Keratinocyte (primary cell): ENCODE results near the gene MIDN. TPM values are rescaled to one million over a fixed set of nuclear protein-coding genes. Genes with fewer than 3 reads are reported as not detected.

ENCODE experiments used
- DNase-seq: peaks from one replicate; pipeline ENCODE4 v3.0.0-alpha.2; 2011; ENCODE audit warnings: low read depth, missing footprints, low spot score
- FAIRE-seq: peaks from 2 replicates; lab custom pipeline; 2011; peaks lifted over from hg19 to GRCh38; lab: Jason Lieb, UNC
- H2AFZ ChIP-seq: 2 replicates; pipeline ENCODE4 v1.6.0; 2012; ENCODE audit warnings: low read length, control low read depth, inconsistent platforms; ENCODE audit not compliant: control insufficient read depth
- H3K27ac ChIP-seq: 2 replicates; pipeline ENCODE4 v1.5.1; 2011; ENCODE audit warnings: low read length; ENCODE audit not compliant: control insufficient read depth, insufficient read depth
- H3K27me3 ChIP-seq: 3 replicates; pipeline ENCODE4 v1.6.0; 2011; ENCODE audit warnings: low read length; ENCODE audit not compliant: control insufficient read depth, insufficient read depth; ENCODE audit errors: extremely low read depth
- H3K36me3 ChIP-seq, 2 experiments: 2 replicates in 1 of 2; 3 replicates in 1 of 2; pipeline ENCODE4 v1.5.1; 2011; ENCODE audit warnings: low read length in 2 of 2, mild to moderate bottlenecking in 1 of 2; ENCODE audit not compliant: control insufficient read depth in 2 of 2, insufficient read depth in 2 of 2; ENCODE audit errors: extremely low read depth in 1 of 2
- H3K4me1 ChIP-seq: 3 replicates; pipeline ENCODE4 v1.5.1; 2011; ENCODE audit warnings: low read length; ENCODE audit not compliant: control insufficient read depth, insufficient read depth; ENCODE audit errors: extremely low read depth
- H3K4me2 ChIP-seq: 3 replicates; pipeline ENCODE4 v1.6.0; 2011; ENCODE audit warnings: low read depth, low read length; ENCODE audit not compliant: control insufficient read depth, insufficient read depth; ENCODE audit errors: extremely low read depth
- H3K4me3 ChIP-seq, 3 experiments: fragments of 200-600 bp in 1 of 3; sonication (generic) in 1 of 3; 2 replicates in 2 of 3; 3 replicates in 1 of 3; pipeline ENCODE4 v1.5.1; 2011 to 2016; ENCODE audit warnings: low read length in 3 of 3, mild to moderate bottlenecking in 3 of 3, control low read depth in 2 of 3, inconsistent platforms in 1 of 3, low read depth in 1 of 3, mixed read lengths in 1 of 3, mixed run types in 1 of 3, moderate library complexity in 1 of 3; ENCODE audit not compliant: control insufficient read depth in 2 of 3, insufficient read depth in 2 of 3; ENCODE audit errors: extremely low read depth in 1 of 3
- H3K79me2 ChIP-seq: 2 replicates; pipeline ENCODE4 v1.6.0; 2012; ENCODE audit warnings: low read length; ENCODE audit not compliant: control insufficient read depth, insufficient read depth
- H3K9ac ChIP-seq: 3 replicates; pipeline ENCODE4 v1.6.0; 2011; ENCODE audit warnings: low read length; ENCODE audit not compliant: control insufficient read depth, insufficient read depth; ENCODE audit errors: extremely low read depth
- H3K9me1 ChIP-seq: 3 replicates; pipeline ENCODE4 v1.6.0; 2011; ENCODE audit warnings: low read length; ENCODE audit not compliant: control insufficient read depth, insufficient read depth; ENCODE audit errors: extremely low read depth
- H3K9me3 ChIP-seq: 2 replicates; pipeline ENCODE4 v1.5.1; 2012; ENCODE audit warnings: low read depth, low read length; ENCODE audit not compliant: control insufficient read depth
- H4K20me1 ChIP-seq: 3 replicates; pipeline ENCODE4 v1.6.0; 2011; ENCODE audit warnings: low read length; ENCODE audit not compliant: control insufficient read depth, insufficient read depth; ENCODE audit errors: extremely low read depth
- CTCF ChIP-seq, 3 experiments: IDR thresholded peaks in 1 of 3; conservative IDR thresholded peaks in 1 of 3; optimal IDR thresholded peaks in 1 of 3; 2 replicates in 2 of 3; 3 replicates in 1 of 3; pipeline versions ENCODE3 to v1.5.1; 2011; ENCODE audit warnings: low read length in 3 of 3, mild to moderate bottlenecking in 3 of 3, moderate library complexity in 2 of 3, control low read depth in 1 of 3, inconsistent platforms in 1 of 3; ENCODE audit not compliant: insufficient read depth in 2 of 3; ENCODE audit errors: extremely low read depth in 1 of 3
- EZH2 ChIP-seq: IDR thresholded peaks from one replicate; pipeline ENCODE4 v1.6.1; 2012; ENCODE audit warnings: inconsistent platforms, mild to moderate bottlenecking, low read length, moderate library complexity
- dilution Hi-C: fragments of 300-500 bp; cut with MboI; formaldehyde crosslinking; loops from one replicate; pipeline ENCODE4 v1.7.0; 2020; ENCODE audit warnings: low sequenced_read_pairs; ENCODE audit not compliant: extremely low pct_ligation_motif_present
- polyA plus RNA-seq, 5 experiments: library from polyadenylated mRNA; depleted of rRNA in 3 of 5; stranded (reverse) in 3 of 5; stranded (forward) in 1 of 5; unstranded in 1 of 5; fragments of >200 nt; gene quantifications; 1 replicate in 1 of 5; 2 replicates in 3 of 5; 3 replicates in 1 of 5; pipeline versions ENCODE4 v1.2.1 to v1.2.3, GENCODE V29; 2011 to 2012; ENCODE audit warnings: missing spikeins in 2 of 5, low read depth in 1 of 5, low replicate concordance in 1 of 5

The MIDN gene
- polyA plus RNA-seq, 1 donor (not counting 4 experiments of a cell fraction or from before 2014, with no cell fraction given): 4.7 TPM

- Histone ChIP-seq H3K4me3 (no peak overlapping the region), H4K20me1 (peaks cover 5% of the 10 kb centered on the region), H3K4me2 (no peak overlapping the region), H3K36me3 (peaks cover 24% of the 10 kb centered on the region in 2 experiments), H3K9ac (no peak overlapping the region), H3K27ac (no peak overlapping the region), H2AFZ (no peak overlapping the region), H3K27me3 (no peaks in the 10 kb centered on the region), H3K9me3 (no peaks in the 10 kb centered on the region), H3K79me2 (peaks cover 29% of the 10 kb centered on the region), H3K9me1 (no peaks in the 10 kb centered on the region), H3K4me1 (peaks cover 1% of the 10 kb centered on the region)
- FAIRE-seq (no peak), DNase-seq (no peak)
- TF ChIP-seq CTCF (optimal IDR thresholded peaks at IDR 0.05 in 1 of 3, IDR thresholded peaks at IDR 0.05 in 1 of 3, conservative IDR thresholded peaks at IDR 0.05 in 1 of 3; ENCODE audit: extremely low read depth in 1 of 3, insufficient read depth in 2 of 3, low read length in 3 of 3): no peak
- no peak for TF ChIP-seq EZH2
- dilution Hi-C loops: no loop called here
Measured at GRCh38 chr19:1221904-1222255, 26.5 kb upstream of the MIDN start.

GRCh38 chr19:1222394-1222793, 26.0 kb upstream of the MIDN start:
- Histone ChIP-seq H3K27me3 (no peaks in the 10 kb centered on the region), H3K9me3 (no peaks in the 10 kb centered on the region), H4K20me1 (peaks cover 5% of the 10 kb centered on the region), H3K4me1 (no peaks in the 10 kb centered on the region), H2AFZ (no peak overlapping the region), H3K36me3 (peaks cover 23 to 24% of the 10 kb centered on the region in 2 experiments), H3K4me3 (no peak overlapping the region), H3K9me1 (no peaks in the 10 kb centered on the region), H3K4me2 (no peak overlapping the region), H3K27ac (no peak overlapping the region), H3K79me2 (peaks cover 24% of the 10 kb centered on the region), H3K9ac (no peak overlapping the region)
- no peak for TF ChIP-seq EZH2
- no peak for TF ChIP-seq CTCF (optimal IDR thresholded peaks at IDR 0.05 in 1 of 3, IDR thresholded peaks at IDR 0.05 in 1 of 3, conservative IDR thresholded peaks at IDR 0.05 in 1 of 3; ENCODE audit: extremely low read depth in 1 of 3, insufficient read depth in 2 of 3, low read length in 3 of 3)
- DNase-seq (no peak), FAIRE-seq (no peak)
- dilution Hi-C loops: no loop called here
